Mucosa of descending colon (tissue), 3 donors: ENCODE measurements around the gene SRRD. TPM values are rescaled to one million over a fixed set of nuclear protein-coding genes. Genes with fewer than 3 reads are reported as not detected.

Experiments
- ATAC-seq: fragments of 200-7000 bp; cut with Tn5 transposase; one replicate; pipeline ENCODE4 v1.9.1; 2020; ENCODE audit warnings: mild to moderate bottlenecking, moderate library complexity
- DNase-seq, 3 donors: peaks; one replicate each; pipeline ENCODE4 v3.0.0-alpha.2; 2020
- H3K36me3 ChIP-seq: fragments of 200-600 bp; one replicate; pipeline ENCODE4 v1.8.0; 2021; ENCODE audit warnings: low read depth, mild to moderate bottlenecking
- H3K4me1 ChIP-seq: fragments of 200-600 bp; one replicate; pipeline ENCODE4 v1.8.0; 2021; ENCODE audit warnings: low read depth, mild to moderate bottlenecking
- H3K4me3 ChIP-seq: fragments of 200-600 bp; one replicate; pipeline ENCODE4 v1.8.0; 2021; ENCODE audit warnings: mild to moderate bottlenecking
- H3K9me3 ChIP-seq: fragments of 200-600 bp; one replicate; pipeline ENCODE4 v1.8.0; 2021; ENCODE audit warnings: mild to moderate bottlenecking
- CTCF ChIP-seq: fragments of 200-600 bp; IDR thresholded peaks from one replicate; pipeline ENCODE4 v1.8.0; 2022; ENCODE audit warnings: antibody characterized with exemption, mild to moderate bottlenecking
- intact Hi-C, 2 donors: fragments of 100-400 bp; cut with DNase I in 1 of 2; cut with micrococcal nuclease in 1 of 2; formaldehyde crosslinking; loops; one replicate each; pipeline versions ENCODE4 v1.11.0 to v1.11.1; 2022; cut with DNase I, micrococcal nuclease
- total RNA-seq, 3 donors: library from RNA; stranded (reverse); fragmentation: NEBNext Ultra II Directional in 2 of 3; extraction: Animal tissue kit (Norgen Biotek cat#: 25700) in 2 of 3; gene quantifications; one replicate each; pipeline versions ENCODE4 v1.2.1 to v1.2.4, GENCODE V29; 2021 to 2023
- donor health status: DM: no; HTN: no; CAD: no; lungs with moderate emphysema.
- donor health status: DM: no; HTN: no; CAD: no.
- donor health status: DM: no; HTN: yes; CAD: no.

SRRD gene
- total RNA-seq, 3 donors from 2014 or later: 11.1 to 19.1 (median 11.2) TPM

GRCh38 chr22:26486394-26486793, 2.7 kb downstream of the SRRD start:
- Histone ChIP-seq H3K4me3 (no peak overlapping the region), H3K36me3 (no peaks in the 10 kb centered on the region), H3K9me3 (no peaks in the 10 kb centered on the region), H3K4me1 (peaks cover 20% of the 10 kb centered on the region)
- intact Hi-C loops: no loop called here
- ATAC-seq (no peak), DNase-seq (no peak)
- TF ChIP-seq CTCF: no peak

- no peak for TF ChIP-seq CTCF
- Histone ChIP-seq H3K4me1 (peaks cover 14% of the 10 kb centered on the region), H3K4me3 (no peak overlapping the region), H3K36me3 (no peaks in the 10 kb centered on the region), H3K9me3 (no peaks in the 10 kb centered on the region)
- intact Hi-C loops: no loop called here
- ATAC-seq: no peak
- DNase-seq: no peak
Observed at GRCh38 chr22:26487996-26488395, 4.3 kb downstream of the SRRD start.

DNA sequence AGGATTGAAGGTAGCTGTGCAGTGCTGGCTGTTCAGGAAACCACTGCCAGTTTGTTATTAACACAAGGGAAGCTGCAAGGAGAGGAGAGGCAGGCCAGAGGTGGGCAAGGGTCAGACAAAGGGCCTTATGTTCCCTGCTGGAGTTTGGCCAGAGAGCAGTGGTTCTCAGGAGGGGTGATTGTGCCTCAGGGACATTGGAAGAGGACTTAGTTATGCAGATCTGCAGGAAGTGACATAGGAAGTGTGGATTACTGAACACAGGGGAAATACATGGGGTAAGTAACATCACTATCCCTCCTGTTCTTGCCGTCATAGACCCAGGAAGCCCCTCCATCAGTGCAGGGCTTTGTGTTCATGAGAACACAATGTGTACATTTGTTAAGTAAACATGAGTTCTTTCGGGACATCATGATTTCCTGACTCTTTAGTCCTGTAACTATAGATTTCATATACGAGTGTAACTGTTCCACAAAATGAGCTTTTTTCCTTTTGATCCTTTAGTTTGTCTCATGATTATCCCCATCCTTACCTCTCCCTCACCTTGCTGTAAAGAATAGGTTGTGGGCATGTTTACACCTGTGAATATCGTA, 5.9 kb downstream of the SRRD start:
- Histone ChIP-seq H3K9me3 (no peaks in the 10 kb centered on the region), H3K4me3 (no peak overlapping the region), H3K4me1 (peaks cover 7% of the 10 kb centered on the region), H3K36me3 (peaks cover 7% of the 10 kb centered on the region)
- TF ChIP-seq CTCF: no peak
- intact Hi-C loops: no loop called here
- ATAC-seq: no peak
- DNase-seq: no peak

- intact Hi-C loops: no loop called here
- Histone ChIP-seq H3K9me3 (no peaks in the 10 kb centered on the region), H3K4me1 (no peaks in the 10 kb centered on the region), H3K36me3 (peaks cover 15% of the 10 kb centered on the region), H3K4me3 (no peak overlapping the region)
- no peak for ATAC-seq
- no peak for DNase-seq
- no peak for TF ChIP-seq CTCF
Observed at GRCh38 chr22:26492220-26492619, 8.5 kb downstream of the SRRD start.

- H3K36me3 ChIP-seq: peaks cover 24% of the 10 kb centered on the region
- DNase-seq (no peak), ATAC-seq (no peak)
- H3K4me3 ChIP-seq: no peak overlapping the region
- no peaks in the 10 kb centered on the region for H3K4me1 ChIP-seq
- intact Hi-C loops: no loop called here
- H3K9me3 ChIP-seq: no peaks in the 10 kb centered on the region
- TF ChIP-seq CTCF: no peak
Observed at GRCh38 chr22:26494506-26494905, 10.8 kb downstream of the SRRD start.

- ATAC-seq (no peak), DNase-seq (no peak)
- intact Hi-C loops: no loop called here
- H3K9me3 ChIP-seq: no peaks in the 10 kb centered on the region
- no peak overlapping the region for H3K4me3 ChIP-seq
- no peak for TF ChIP-seq CTCF
- H3K36me3 ChIP-seq: peaks cover 34% of the 10 kb centered on the region
- H3K4me1 ChIP-seq: no peaks in the 10 kb centered on the region
Observed at GRCh38 chr22:26496456-26496855, 12.8 kb downstream of the SRRD start.
